ENCODE measurements around the gene PITX1.
"Not testable (repeated sequence)": the region's sequence is repeated elsewhere in the genome, so short reads cannot be mapped to it uniquely, and the experiment has no call there.

The PITX1 gene

DNA sequence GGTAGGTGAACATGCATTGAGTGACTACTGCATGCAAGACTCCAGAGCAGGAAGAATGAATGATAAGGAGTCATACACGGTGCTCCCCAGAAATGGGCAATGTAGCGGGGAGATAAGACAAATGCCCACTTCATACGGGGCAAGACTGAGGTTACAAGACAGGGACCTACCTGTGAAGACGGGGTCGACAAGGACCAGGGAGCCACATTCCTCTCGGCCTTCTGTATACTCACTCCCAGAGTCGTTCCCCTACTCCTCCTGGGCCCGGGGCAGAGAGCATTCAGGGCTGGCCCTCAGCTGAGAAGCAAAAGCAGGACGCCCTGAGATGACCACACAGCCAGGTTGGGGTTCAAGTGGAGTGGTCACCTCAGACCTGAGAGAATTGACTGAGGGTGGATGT, 26.7 kb downstream of the PITX1 start:
- TF ChIP-seq, protein P1, sequence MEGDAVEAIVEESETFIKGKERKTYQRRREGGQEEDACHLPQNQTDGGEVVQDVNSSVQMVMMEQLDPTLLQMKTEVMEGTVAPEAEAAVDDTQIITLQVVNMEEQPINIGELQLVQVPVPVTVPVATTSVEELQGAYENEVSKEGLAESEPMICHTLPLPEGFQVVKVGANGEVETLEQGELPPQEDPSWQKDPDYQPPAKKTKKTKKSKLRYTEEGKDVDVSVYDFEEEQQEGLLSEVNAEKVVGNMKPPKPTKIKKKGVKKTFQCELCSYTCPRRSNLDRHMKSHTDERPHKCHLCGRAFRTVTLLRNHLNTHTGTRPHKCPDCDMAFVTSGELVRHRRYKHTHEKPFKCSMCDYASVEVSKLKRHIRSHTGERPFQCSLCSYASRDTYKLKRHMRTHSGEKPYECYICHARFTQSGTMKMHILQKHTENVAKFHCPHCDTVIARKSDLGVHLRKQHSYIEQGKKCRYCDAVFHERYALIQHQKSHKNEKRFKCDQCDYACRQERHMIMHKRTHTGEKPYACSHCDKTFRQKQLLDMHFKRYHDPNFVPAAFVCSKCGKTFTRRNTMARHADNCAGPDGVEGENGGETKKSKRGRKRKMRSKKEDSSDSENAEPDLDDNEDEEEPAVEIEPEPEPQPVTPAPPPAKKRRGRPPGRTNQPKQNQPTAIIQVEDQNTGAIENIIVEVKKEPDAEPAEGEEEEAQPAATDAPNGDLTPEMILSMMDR (IDR thresholded peaks at IDR 0.05; ENCODE audit: low read depth, low read length, missing control alignments) = no peak
- Histone ChIP-seq H3K36me3 (replicated peaks) (no peaks in the 10 kb centered on the region), H3K4me3 (ENCODE audit: low read depth, low read length) (no peak overlapping the region), H3K27ac (no peak overlapping the region), H3K27me3 (replicated peaks) (no peaks in the 10 kb centered on the region)
- in situ Hi-C loops (cut with HindIII; ENCODE audit: low pct_ligation_motif_present, low sequenced_read_pairs) = no loop called here
- DNase-seq = no peak

DNA sequence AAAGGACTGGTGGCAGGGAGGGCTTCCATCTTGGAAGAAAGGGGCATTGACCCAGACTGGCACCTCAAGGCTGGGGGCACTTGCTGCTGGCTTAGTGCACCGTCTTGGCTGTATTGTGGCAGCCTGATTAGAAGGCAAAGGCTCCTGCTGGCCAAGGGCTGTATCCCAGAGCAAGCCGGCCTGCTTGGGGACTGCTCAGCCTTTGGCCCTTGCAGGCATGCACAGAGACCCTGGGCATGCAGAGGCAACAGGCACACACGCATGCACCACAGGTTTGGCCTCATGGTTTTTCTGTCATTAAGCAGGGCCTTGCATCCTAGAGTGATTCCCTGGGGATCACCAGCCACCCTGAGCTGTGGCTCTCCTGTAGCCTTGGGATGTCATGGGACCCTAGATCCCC, 29.0 kb downstream of the PITX1 start:
- no peak for DNase-seq
- H3K27ac ChIP-seq = no peak overlapping the region
- TF ChIP-seq, protein P1 (IDR thresholded peaks at IDR 0.05; ENCODE audit: low read depth, low read length, missing control alignments) = no peak
- H3K4me3 ChIP-seq (ENCODE audit: low read depth, low read length) = no peak overlapping the region
- in situ Hi-C loops (cut with HindIII; ENCODE audit: low pct_ligation_motif_present, low sequenced_read_pairs) = no loop called here
- H3K36me3 ChIP-seq (replicated peaks) = no peaks in the 10 kb centered on the region
- no peaks in the 10 kb centered on the region for H3K27me3 ChIP-seq (replicated peaks)

DNA sequence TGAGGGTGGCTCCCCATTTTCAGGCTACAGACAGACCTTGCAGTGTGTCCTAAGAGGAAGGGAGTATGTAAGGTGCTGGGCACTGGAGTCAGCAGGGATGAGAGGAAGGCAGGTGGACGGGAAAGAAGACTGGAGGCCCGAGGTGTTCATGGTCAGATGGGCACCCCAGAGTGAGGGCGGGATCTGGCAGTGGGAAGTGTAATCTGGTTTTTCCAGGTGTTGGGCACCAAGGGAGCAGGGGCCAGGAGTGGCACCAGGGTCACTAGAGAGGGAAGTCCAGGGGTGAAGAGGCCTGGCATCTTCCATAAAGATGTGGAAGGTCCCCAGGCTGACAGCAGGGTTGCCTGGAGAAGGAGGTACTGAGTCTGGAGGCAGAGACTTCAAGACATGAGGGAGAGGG, 29.7 kb downstream of the PITX1 start:
- no peaks in the 10 kb centered on the region for H3K27me3 ChIP-seq (replicated peaks)

DNA sequence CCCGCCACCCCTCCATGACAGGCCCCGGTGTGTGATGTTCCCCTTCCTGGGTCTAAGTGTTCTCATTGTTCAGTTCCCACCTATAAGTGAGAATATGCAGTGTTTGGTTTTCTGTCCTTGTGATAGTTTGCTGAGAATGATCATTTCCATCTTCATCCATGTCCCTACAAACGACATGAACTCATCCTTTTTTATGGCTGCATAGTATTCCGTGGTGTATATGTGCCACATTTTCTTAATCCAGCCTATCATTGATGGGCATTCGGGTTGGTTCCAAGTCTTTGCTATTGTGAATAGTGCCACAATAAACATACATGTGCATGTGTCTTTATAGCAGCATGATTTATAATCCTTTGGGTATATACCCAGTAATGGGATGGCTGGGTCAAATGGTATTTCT, 36.0 kb downstream of the PITX1 start:
- H3K27ac ChIP-seq; H3K27me3 ChIP-seq (replicated peaks); H3K4me3 ChIP-seq (ENCODE audit: low read depth, low read length); DNase-seq; H3K36me3 ChIP-seq (replicated peaks); in situ Hi-C loops (cut with HindIII; ENCODE audit: low pct_ligation_motif_present, low sequenced_read_pairs): not testable (repeated sequence)

More for the DNA sequence above, 29.7 kb downstream of the PITX1 start:
- TF ChIP-seq, protein P1 (IDR thresholded peaks at IDR 0.05; ENCODE audit: low read depth, low read length, missing control alignments) = no peak
- Histone ChIP-seq H3K4me3 (ENCODE audit: low read depth, low read length) (no peak overlapping the region), H3K27ac (no peak overlapping the region), H3K36me3 (replicated peaks) (no peaks in the 10 kb centered on the region)
- in situ Hi-C loops (cut with HindIII; ENCODE audit: low pct_ligation_motif_present, low sequenced_read_pairs) = no loop called here
- no peak for DNase-seq

DNA sequence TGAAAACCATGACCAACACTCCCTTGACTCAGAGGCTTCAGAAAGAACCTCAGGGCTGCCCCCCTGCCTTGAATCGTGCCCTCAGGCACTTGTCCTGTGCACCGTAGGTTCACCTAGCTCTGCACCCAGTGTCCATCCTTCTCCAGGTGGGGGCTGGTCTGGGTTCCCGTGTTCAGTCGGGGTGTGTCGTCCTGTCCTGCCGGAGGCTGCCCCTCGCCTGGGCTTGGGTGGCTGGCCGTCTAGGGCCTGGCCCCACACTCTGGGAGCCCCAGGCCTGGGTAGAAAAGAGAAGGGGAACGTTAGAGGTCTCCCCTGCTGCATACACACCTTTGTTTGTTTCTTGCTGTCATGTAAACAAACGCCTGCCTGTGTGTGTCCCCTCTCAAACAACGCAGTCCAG, 37.0 kb downstream of the PITX1 start:
- no peak for DNase-seq
- no peak overlapping the region for H3K27ac ChIP-seq
- H3K27me3 ChIP-seq (replicated peaks) = no peaks in the 10 kb centered on the region
- TF ChIP-seq, protein P1 (IDR thresholded peaks at IDR 0.05; ENCODE audit: low read depth, low read length, missing control alignments) = no peak
- H3K36me3 ChIP-seq (replicated peaks) = no peaks in the 10 kb centered on the region
- H3K4me3 ChIP-seq (ENCODE audit: low read depth, low read length) = no peak overlapping the region
- in situ Hi-C loops (cut with HindIII; ENCODE audit: low pct_ligation_motif_present, low sequenced_read_pairs) = no loop called here

DNA sequence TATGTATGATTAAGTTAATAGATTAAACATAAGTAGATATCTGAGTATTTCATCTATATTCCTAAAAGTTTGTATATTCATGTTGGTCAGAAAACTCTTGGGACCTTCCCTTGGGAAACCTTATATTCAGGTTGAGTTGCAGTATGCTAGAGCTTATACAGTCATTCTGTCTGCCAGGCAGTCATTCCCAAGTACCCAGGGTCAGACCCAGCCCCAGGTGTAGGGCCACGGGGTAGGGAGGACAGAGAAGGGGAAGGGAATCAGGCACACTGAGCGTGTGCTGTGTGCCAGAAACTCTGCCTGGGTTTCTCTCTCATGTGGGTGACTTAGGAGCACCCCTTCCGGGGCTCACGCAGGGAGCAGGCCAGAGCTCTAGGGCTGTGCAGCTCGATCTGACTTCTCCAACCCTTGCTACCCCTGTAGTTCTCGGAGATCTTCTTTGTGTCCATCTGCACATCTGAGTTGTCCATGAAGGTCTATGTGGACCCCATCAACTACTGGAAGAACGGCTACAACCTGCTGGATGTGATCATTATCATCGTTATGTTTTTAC, 38.1 kb downstream of the PITX1 start:
- H3K27ac ChIP-seq = no peak overlapping the region
- in situ Hi-C loops (cut with HindIII; ENCODE audit: low pct_ligation_motif_present, low sequenced_read_pairs) = no loop called here
- DNase-seq = no peak
- H3K27me3 ChIP-seq (replicated peaks) = no peaks in the 10 kb centered on the region
- H3K36me3 ChIP-seq (replicated peaks) = no peaks in the 10 kb centered on the region
- no peak overlapping the region for H3K4me3 ChIP-seq (ENCODE audit: low read depth, low read length)
- TF ChIP-seq, protein P1 (IDR thresholded peaks at IDR 0.05; ENCODE audit: low read depth, low read length, missing control alignments) = no peak

All from brain microvascular endothelial cell (primary cell).